ENCODE data around the gene KRT15.

Gene KRT15

DNA sequence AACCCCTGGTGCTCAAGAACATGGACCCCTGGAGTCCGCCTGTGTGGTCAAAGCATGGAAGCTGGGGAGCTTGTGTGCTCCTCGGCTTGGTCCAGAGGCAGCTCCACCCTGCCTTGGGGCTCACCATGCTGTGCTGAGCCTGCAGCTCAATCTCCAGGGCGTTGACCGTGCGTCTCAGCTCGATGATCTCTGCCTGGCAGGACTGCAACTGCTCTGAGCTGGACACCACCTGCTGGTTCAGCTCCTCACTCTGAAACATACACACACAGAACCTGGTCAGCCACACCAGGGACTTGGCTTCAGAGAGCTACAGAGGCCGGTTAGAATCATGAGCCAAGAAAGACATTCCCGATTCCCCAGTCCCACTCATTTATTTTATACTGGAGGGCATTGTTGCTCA lies 40.5 kb downstream of the KRT15 start:
- no peak overlapping the region for H2AFZ ChIP-seq (ENCODE audit: low read depth)
- no peak overlapping the region for H3K9ac ChIP-seq
- no peak overlapping the region for H3K27ac ChIP-seq
- H3K79me2 ChIP-seq (ENCODE audit: insufficient read depth, low read depth), result no peaks in the 10 kb centered on the region
- H3K4me3 ChIP-seq (IDR thresholded peaks at IDR 0.05; ENCODE audit: insufficient read depth, low read depth, low read length), result no peak overlapping the region
- no peaks in the 10 kb centered on the region for H3K36me3 ChIP-seq (ENCODE audit: insufficient read depth)
- H3K4me2 ChIP-seq, result no peak overlapping the region
- TF ChIP-seq, protein P1, sequence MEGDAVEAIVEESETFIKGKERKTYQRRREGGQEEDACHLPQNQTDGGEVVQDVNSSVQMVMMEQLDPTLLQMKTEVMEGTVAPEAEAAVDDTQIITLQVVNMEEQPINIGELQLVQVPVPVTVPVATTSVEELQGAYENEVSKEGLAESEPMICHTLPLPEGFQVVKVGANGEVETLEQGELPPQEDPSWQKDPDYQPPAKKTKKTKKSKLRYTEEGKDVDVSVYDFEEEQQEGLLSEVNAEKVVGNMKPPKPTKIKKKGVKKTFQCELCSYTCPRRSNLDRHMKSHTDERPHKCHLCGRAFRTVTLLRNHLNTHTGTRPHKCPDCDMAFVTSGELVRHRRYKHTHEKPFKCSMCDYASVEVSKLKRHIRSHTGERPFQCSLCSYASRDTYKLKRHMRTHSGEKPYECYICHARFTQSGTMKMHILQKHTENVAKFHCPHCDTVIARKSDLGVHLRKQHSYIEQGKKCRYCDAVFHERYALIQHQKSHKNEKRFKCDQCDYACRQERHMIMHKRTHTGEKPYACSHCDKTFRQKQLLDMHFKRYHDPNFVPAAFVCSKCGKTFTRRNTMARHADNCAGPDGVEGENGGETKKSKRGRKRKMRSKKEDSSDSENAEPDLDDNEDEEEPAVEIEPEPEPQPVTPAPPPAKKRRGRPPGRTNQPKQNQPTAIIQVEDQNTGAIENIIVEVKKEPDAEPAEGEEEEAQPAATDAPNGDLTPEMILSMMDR (conservative IDR thresholded peaks at IDR 0.05; ENCODE audit: low read depth, low read length), result no peak
- H4K20me1 ChIP-seq (ENCODE audit: insufficient read depth), result no peaks in the 10 kb centered on the region
- H3K4me1 ChIP-seq (ENCODE audit: low read depth, poor library complexity, severe bottlenecking), result no peaks in the 10 kb centered on the region
- H3K27me3 ChIP-seq (ENCODE audit: insufficient read depth, low read depth), result no peaks in the 10 kb centered on the region

DNA sequence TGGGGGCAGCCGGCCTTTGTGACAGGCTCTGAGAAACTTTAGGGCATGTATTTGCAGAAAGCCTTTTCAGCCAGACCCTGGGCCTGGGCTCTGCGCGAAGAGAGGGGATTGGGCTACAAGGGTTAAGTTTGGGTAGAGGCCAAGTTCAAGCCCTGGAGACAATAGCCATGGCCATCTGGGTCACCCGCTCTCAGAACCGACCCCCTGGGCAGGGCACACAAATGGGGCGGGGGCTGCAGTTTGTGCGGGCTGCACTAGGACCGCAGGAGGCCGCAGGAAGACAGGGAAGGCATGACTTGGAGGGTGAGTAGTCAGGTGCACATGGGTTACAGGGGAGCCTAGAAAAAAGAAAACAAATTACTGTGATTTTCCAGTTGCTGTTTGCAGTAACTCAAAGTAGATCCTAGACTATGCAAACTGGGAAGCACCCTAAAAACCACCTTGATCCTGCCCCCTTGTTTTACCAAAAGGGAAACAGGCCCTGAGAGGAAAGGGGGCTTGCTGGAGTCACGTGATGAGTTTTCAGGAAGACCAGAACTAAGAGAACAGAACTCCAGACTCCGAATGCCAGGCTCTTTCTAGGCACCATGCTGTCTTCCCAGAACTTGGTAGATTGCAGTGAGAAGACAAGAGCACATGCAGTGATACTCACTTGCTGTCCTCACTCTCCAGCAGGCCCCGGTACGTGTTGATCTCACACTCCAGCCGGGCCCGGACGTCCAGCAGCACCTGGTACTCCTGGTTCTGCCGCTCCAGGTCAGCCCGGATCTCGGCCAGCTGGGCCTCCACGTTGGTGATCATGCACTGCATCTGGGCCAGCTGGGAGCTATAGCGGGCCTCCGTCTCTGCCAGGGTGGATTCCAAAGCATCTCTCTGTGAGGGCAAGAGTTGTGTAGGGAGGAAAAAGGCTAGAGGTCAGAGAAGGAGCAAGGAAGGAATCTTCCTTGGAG lies 41.5 kb downstream of the KRT15 start:
- H3K27ac ChIP-seq, result no peak overlapping the region
- H4K20me1 ChIP-seq (ENCODE audit: insufficient read depth), result no peaks in the 10 kb centered on the region
- no peak overlapping the region for H3K4me3 ChIP-seq (IDR thresholded peaks at IDR 0.05; ENCODE audit: insufficient read depth, low read depth, low read length)
- no peaks in the 10 kb centered on the region for H3K79me2 ChIP-seq (ENCODE audit: insufficient read depth, low read depth)
- H3K27me3 ChIP-seq (ENCODE audit: insufficient read depth, low read depth), result no peaks in the 10 kb centered on the region
- H3K36me3 ChIP-seq (ENCODE audit: insufficient read depth), result no peaks in the 10 kb centered on the region
- H3K9ac ChIP-seq, result no peak overlapping the region
- H3K4me2 ChIP-seq, result no peak overlapping the region
- no peaks in the 10 kb centered on the region for H3K4me1 ChIP-seq (ENCODE audit: low read depth, poor library complexity, severe bottlenecking)
- TF ChIP-seq, protein P1 (conservative IDR thresholded peaks at IDR 0.05; ENCODE audit: low read depth, low read length), result no peak
- H2AFZ ChIP-seq (ENCODE audit: low read depth), result no peak overlapping the region

DNA sequence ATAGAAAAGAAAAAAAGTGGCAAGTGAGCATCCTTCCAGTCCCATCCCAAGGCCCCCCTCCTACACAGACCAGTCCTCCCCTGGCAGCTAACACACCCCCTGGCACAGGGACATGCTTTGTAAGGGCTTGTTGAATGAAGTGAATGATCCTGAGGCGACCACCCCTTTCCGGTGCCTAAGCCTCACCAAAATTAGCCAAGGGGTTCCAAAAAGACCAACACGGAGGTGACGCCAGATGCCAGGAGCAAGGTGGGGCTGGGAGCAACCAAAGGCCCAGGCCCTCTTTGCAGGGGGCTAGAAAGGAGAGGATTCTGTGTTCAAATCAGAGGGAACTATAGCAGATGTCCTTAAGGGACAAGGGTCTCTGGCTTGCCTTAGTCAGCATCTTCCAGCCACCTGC lies 43.3 kb downstream of the KRT15 start:
- H4K20me1 ChIP-seq (ENCODE audit: insufficient read depth), result no peaks in the 10 kb centered on the region
- no peak overlapping the region for H3K9ac ChIP-seq
- no peaks in the 10 kb centered on the region for H3K79me2 ChIP-seq (ENCODE audit: insufficient read depth, low read depth)
- no peak overlapping the region for H3K27ac ChIP-seq
- H3K4me2 ChIP-seq, result no peak overlapping the region
- TF ChIP-seq, protein P1 (conservative IDR thresholded peaks at IDR 0.05; ENCODE audit: low read depth, low read length), result no peak
- H3K27me3 ChIP-seq (ENCODE audit: insufficient read depth, low read depth), result no peaks in the 10 kb centered on the region
- no peaks in the 10 kb centered on the region for H3K4me1 ChIP-seq (ENCODE audit: low read depth, poor library complexity, severe bottlenecking)
- no peak overlapping the region for H2AFZ ChIP-seq (ENCODE audit: low read depth)
- no peak overlapping the region for H3K4me3 ChIP-seq (IDR thresholded peaks at IDR 0.05; ENCODE audit: insufficient read depth, low read depth, low read length)
- no peaks in the 10 kb centered on the region for H3K36me3 ChIP-seq (ENCODE audit: insufficient read depth)

DNA sequence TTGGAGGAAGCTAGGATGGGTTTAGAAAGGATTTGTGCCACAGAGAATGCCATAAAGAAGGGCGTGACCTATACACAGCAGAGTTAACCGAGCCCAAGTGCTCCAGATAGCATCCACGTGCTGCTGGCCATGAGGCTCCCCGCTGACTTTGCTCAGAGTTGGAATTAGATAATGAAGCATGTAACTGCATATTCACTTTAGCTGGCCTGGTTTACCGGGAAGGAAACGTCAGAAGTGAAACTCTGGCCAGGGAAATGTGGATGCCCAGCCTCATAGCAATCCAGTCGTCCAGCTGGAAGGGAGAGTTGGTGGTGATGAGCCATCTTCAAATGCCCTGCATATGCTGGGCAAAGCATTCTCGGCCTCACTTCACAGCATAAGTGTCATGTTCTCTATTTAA lies 43.8 kb downstream of the KRT15 start:
- TF ChIP-seq, protein P1 (conservative IDR thresholded peaks at IDR 0.05; ENCODE audit: low read depth, low read length), result no peak
- no peaks in the 10 kb centered on the region for H3K4me1 ChIP-seq (ENCODE audit: low read depth, poor library complexity, severe bottlenecking)
- no peak overlapping the region for H3K9ac ChIP-seq
- H3K79me2 ChIP-seq (ENCODE audit: insufficient read depth, low read depth), result no peaks in the 10 kb centered on the region
- H3K4me3 ChIP-seq (IDR thresholded peaks at IDR 0.05; ENCODE audit: insufficient read depth, low read depth, low read length), result no peak overlapping the region
- H3K27me3 ChIP-seq (ENCODE audit: insufficient read depth, low read depth), result no peaks in the 10 kb centered on the region
- no peak overlapping the region for H2AFZ ChIP-seq (ENCODE audit: low read depth)
- no peak overlapping the region for H3K4me2 ChIP-seq
- no peak overlapping the region for H3K27ac ChIP-seq
- H3K36me3 ChIP-seq (ENCODE audit: insufficient read depth), result no peaks in the 10 kb centered on the region
- no peaks in the 10 kb centered on the region for H4K20me1 ChIP-seq (ENCODE audit: insufficient read depth)

Data from KMS-11 (cell line).